Adrenal gland (tissue), 5 donors: ENCODE results near the gene PSKH1.

Source experiments
- CTCF ChIP-seq, 6 experiments: fragments of 450-650 bp in 4 of 6; fragments of 200-600 bp in 2 of 6; sonication (generic) in 1 of 6; IDR thresholded peaks; 1 replicate in 5 of 6; 2 replicates in 1 of 6; pipeline versions ENCODE4 v1.5.1 to v1.8.0; 2016 to 2021; ENCODE audit warnings: antibody characterized with exemption in 6 of 6, mild to moderate bottlenecking in 2 of 6, moderate library complexity in 1 of 6
- POLR2A ChIP-seq, 2 donors: fragments of 450-650 bp; IDR thresholded peaks; one replicate each; pipeline ENCODE4 v1.6.1; 2017; ENCODE audit warnings: antibody characterized with exemption in 2 of 2, mild to moderate bottlenecking in 2 of 2, moderate library complexity in 1 of 2
- donor health status: DM: no; HTN: no; CAD: no.

GRCh38 chr16:67914758-67915495 is 21.9 kb downstream of the PSKH1 start:
- TF ChIP-seq CTCF (IDR thresholded peaks at IDR 0.05) (no peak), POLR2A (IDR thresholded peaks at IDR 0.05) (no peak)
